Measurements from ENCODE around the gene EHMT2.

DNA sequence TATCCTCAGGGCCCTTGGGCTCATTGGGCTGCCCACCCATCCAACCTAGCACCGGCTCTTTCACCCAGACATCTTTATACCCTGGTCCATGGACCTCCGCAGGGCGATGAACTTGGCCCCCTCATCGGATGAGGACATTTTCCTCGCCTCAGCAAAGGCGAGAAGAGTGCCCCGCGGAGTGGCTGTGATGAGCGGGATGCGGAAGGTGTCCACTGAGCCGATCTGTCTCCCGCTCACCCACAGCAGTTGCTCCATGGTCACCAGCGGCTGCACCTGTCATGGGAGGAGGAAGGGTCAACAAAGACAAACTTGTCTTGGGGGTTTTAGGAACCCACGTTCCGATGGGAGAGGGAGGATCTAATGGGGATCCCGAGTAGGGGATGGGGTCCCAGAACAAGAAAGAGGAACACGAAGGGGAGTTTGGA, 35.6 kb downstream of the EHMT2 start:
- TF ChIP-seq ZNF331 (CRISPR knock-in tag; IDR thresholded peaks at IDR 0.05) (no peak), HNF4G (IDR thresholded peaks at IDR 0.05; ENCODE audit: borderline replicate concordance, low read depth, low read length) (no peak), HNF4G (CRISPR knock-in tag; IDR thresholded peaks at IDR 0.05; ENCODE audit: borderline replicate concordance, low read depth) (no peak), IRF2 (CRISPR knock-in tag; IDR thresholded peaks at IDR 0.05) (no peak), NR2F1 (CRISPR knock-in tag; IDR thresholded peaks at IDR 0.05) (no peak), POLR2A (IDR thresholded peaks at IDR 0.05; ENCODE audit: insufficient read depth in 1 of 2, low read depth in 2 of 2, low read length in 2 of 2) (no peak), RNF2 (conservative IDR thresholded peaks at IDR 0.05; ENCODE audit: low read depth) (no peak), POLR2AphosphoS5 (IDR thresholded peaks at IDR 0.05; ENCODE audit: low read depth, low read length) (no peak), RFX5 (IDR thresholded peaks at IDR 0.05; ENCODE audit: low read depth, low read length) (no peak), SP1 (IDR thresholded peaks at IDR 0.05) (no peak), SP1 (CRISPR knock-in tag; IDR thresholded peaks at IDR 0.05) (no peak), MIXL1 (CRISPR knock-in tag; IDR thresholded peaks at IDR 0.05) (no peak)
- TF ChIP-seq, protein P1, sequence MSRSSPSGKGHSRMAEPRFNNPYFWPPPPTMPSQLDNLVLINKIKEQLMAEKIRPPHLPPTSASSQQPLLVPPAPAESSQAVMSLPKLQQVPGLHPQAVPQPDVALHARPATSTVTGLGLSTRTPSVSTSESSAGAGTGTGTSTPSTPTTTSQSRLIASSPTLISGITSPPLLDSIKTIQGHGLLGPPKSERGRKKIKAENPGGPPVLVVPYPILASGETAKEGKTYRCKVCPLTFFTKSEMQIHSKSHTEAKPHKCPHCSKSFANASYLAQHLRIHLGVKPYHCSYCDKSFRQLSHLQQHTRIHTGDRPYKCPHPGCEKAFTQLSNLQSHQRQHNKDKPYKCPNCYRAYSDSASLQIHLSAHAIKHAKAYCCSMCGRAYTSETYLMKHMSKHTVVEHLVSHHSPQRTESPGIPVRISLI (CRISPR knock-in tag; IDR thresholded peaks at IDR 0.05; ENCODE audit: borderline replicate concordance) = no peak

Measured in HepG2 (cell line).